Kidney (tissue), 14 donors: ENCODE results near the gene FAM110D. TPM values are rescaled to one million over a fixed set of nuclear protein-coding genes. Genes with fewer than 3 reads are reported as not detected.

Source experiments
- DNase-seq, 5 donors: peaks; one replicate each; pipeline ENCODE4 v3.0.0-alpha.2; 2013 to 2020
- FAIRE-seq: peaks from 2 replicates; lab custom pipeline; 2012; peaks lifted over from hg19 to GRCh38; lab: Jason Lieb, UNC
- H3K27ac ChIP-seq, 2 donors: one replicate each; pipeline ENCODE4 v1.7.0; 2013; ENCODE audit warnings: low read depth in 2 of 2, low read length in 2 of 2, inconsistent platforms in 1 of 2
- H3K27me3 ChIP-seq: one replicate; pipeline ENCODE4 v1.7.1; 2013; ENCODE audit warnings: low read length, inconsistent platforms; ENCODE audit not compliant: control insufficient read depth, insufficient read depth
- H3K36me3 ChIP-seq, 3 donors: one replicate each; pipeline versions ENCODE4 v1.7.0 to v1.7.1; 2013; ENCODE audit warnings: low read length in 3 of 3, control low read depth in 1 of 3, inconsistent platforms in 1 of 3; ENCODE audit not compliant: insufficient read depth in 3 of 3, control insufficient read depth in 2 of 3
- H3K4me1 ChIP-seq, 3 donors: one replicate each; pipeline versions ENCODE4 v1.7.0 to v1.7.1; 2013; ENCODE audit warnings: low read length in 3 of 3, inconsistent platforms in 1 of 3, low read depth in 1 of 3; ENCODE audit not compliant: control insufficient read depth in 2 of 3, insufficient read depth in 2 of 3
- H3K4me3 ChIP-seq, 3 donors: one replicate each; pipeline versions ENCODE4 v1.7.0 to v1.8.1; 2013; ENCODE audit warnings: low read length in 3 of 3, control low read depth in 1 of 3, inconsistent platforms in 1 of 3
- H3K9ac ChIP-seq, 3 donors: one replicate each; pipeline versions ENCODE4 v1.7.0 to v1.7.1; 2013; ENCODE audit warnings: low read length in 3 of 3, control low read depth in 1 of 3, inconsistent platforms in 1 of 3
- H3K9me3 ChIP-seq, 3 donors: one replicate each; pipeline versions ENCODE4 v1.7.0 to v1.7.1; 2013; ENCODE audit warnings: low read length in 3 of 3, control low read depth in 1 of 3, inconsistent platforms in 1 of 3; ENCODE audit not compliant: control insufficient read depth in 2 of 3, insufficient read depth in 1 of 3
- CTCF ChIP-seq: IDR thresholded peaks from 3 replicates; pipeline ENCODE4 v1.5.1; 2012; ENCODE audit warnings: mild to moderate bottlenecking, moderate library complexity, borderline replicate concordance; ENCODE audit not compliant: insufficient read depth; ENCODE audit errors: extremely low read depth
- intact Hi-C: fragments of 100-400 bp; cut with DNase I; formaldehyde crosslinking; loops from one replicate; pipeline ENCODE4 v1.11.1; 2022
- polyA plus RNA-seq: library from polyadenylated mRNA; stranded (reverse); fragments of 350-450 nt; fragmentation: Illumina TruSeq; extraction: RNeasy Lipid Tissue Mini Kit (QIAGEN cat#74804); gene quantifications from one replicate; pipeline ENCODE4 v1.2.3, GENCODE V29; 2014; ENCODE audit warnings: low read depth, low replicate concordance; ENCODE audit not compliant: insufficient read depth
- total RNA-seq: library from RNA; stranded (reverse); fragmentation: NEBNext Ultra II Directional; extraction: Animal tissue kit (Norgen Biotek cat#: 25700); gene quantifications from one replicate; pipeline ENCODE4 v1.2.1, GENCODE V29; 2021
- donor health status: control.
- donor health status: control.
- donor health status: control.
- donor health status: control.
- donor health status: control.
- donor health status: DM: yes; HTN: yes; CAD: no.
- donor health status: Normal renal cell carcinoma (clear cell type).

The FAM110D gene
- total and polyA plus RNA-seq, 2 donors from 2014 or later: 4.2 to 8.1 TPM

GRCh38 chr1:26129778-26130177 is 29.1 kb upstream of the FAM110D start:
- no peaks in the 10 kb centered on the region for H3K27me3 ChIP-seq
- intact Hi-C loops: no loop called here

DNA sequence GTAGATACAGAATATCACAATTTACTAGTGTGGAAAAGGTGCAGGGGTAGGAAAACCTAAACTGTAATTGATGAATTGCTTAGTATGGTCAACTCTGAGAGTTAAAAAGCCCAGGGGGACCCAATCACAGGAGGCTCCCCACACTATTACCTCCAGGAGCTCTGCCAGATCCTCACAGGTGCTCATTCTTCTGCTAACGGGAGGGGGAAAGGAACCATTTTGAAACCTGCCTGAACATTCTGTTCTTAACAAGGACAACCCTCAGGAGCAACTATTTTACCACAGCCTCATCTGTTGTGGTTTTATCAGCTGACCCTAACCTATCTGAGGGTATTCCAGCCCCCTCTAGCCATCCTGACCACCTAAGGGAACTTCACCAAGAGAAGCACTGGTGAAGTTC is 28.2 kb upstream of the FAM110D start:
- Histone ChIP-seq H3K9me3 (no peaks in the 10 kb centered on the region), H3K9ac (no peak overlapping the region), H3K36me3 (no peaks in the 10 kb centered on the region), H3K27me3 (no peaks in the 10 kb centered on the region), H3K4me3 (no peak overlapping the region), H3K27ac (no peak overlapping the region), H3K4me1 (peaks cover 0 to 2% (median 2%) of the 10 kb centered on the region in 3 donors)
- no peak for DNase-seq
- intact Hi-C loops: no loop called here
- no peak for FAIRE-seq
- no peak for TF ChIP-seq CTCF

More at GRCh38 chr1:26129778-26130177, 29.1 kb upstream of the FAM110D start:
- H3K4me1 ChIP-seq: peaks cover 0 to 5% (median 2%) of the 10 kb centered on the region in 3 donors
- DNase-seq (no peak), FAIRE-seq (no peak)
- no peaks in the 10 kb centered on the region for H3K36me3 ChIP-seq
- no peak overlapping the region for H3K27ac ChIP-seq
- H3K4me3 ChIP-seq: no peak overlapping the region
- H3K9ac ChIP-seq: no peak overlapping the region
- TF ChIP-seq CTCF: no peak
- H3K9me3 ChIP-seq: no peaks in the 10 kb centered on the region

- H3K9me3 ChIP-seq: no peaks in the 10 kb centered on the region
- DNase-seq (no peak), FAIRE-seq (no peak)
- no peak overlapping the region for H3K27ac ChIP-seq
- no peaks in the 10 kb centered on the region for H3K36me3 ChIP-seq
- H3K4me1 ChIP-seq: peaks cover 0 to under 1% (median 0%) of the 10 kb centered on the region in 3 donors
- TF ChIP-seq CTCF: no peak
- intact Hi-C loops: no loop called here
- H3K4me3 ChIP-seq: no peak overlapping the region
- no peaks in the 10 kb centered on the region for H3K27me3 ChIP-seq
- no peak overlapping the region for H3K9ac ChIP-seq
Measured at GRCh38 chr1:26132128-26132833, 26.6 kb upstream of the FAM110D start.
